CD14-positive monocyte (primary cell): ENCODE measurements around the gene ZFYVE21. TPM values are rescaled to one million over a fixed set of nuclear protein-coding genes. Genes with fewer than 3 reads are reported as not detected.
A peak's percentile ranks its signal among the peaks of the same experiment; 100 is the strongest.

Experiments used
- DNase-seq, 3 donors: peaks; one replicate each; pipeline ENCODE4 v3.0.0-alpha.2; 2011 to 2022
- H2AFZ ChIP-seq: 2 replicates; pipeline ENCODE4 v1.6.0; 2012; ENCODE audit warnings: mild to moderate bottlenecking, low read depth, low read length, inconsistent platforms; ENCODE audit not compliant: insufficient read depth, poor library complexity, severe bottlenecking
- H3K27ac ChIP-seq, 2 donors: 1 replicate in 1 of 2; 2 replicates in 1 of 2; pipeline ENCODE4 v1.5.1; 2012 to 2013; ENCODE audit warnings: low read length in 2 of 2, control low read depth in 1 of 2, inconsistent platforms in 1 of 2, low read depth in 1 of 2, mild to moderate bottlenecking in 1 of 2
- H3K27me3 ChIP-seq, 2 donors: one replicate each; pipeline versions ENCODE4 v1.6.0 to v1.6.1; 2011 to 2013; ENCODE audit warnings: low read length in 2 of 2; ENCODE audit not compliant: control insufficient read depth in 2 of 2, insufficient read depth in 2 of 2
- H3K36me3 ChIP-seq, 2 donors: replicated peaks in 1 of 2; 1 replicate in 1 of 2; 2 replicates in 1 of 2; pipeline versions ENCODE4 v1.5.1 to v1.6.1; 2012 to 2013; ENCODE audit warnings: low read length in 2 of 2, control low read depth in 1 of 2, inconsistent platforms in 1 of 2, mild to moderate bottlenecking in 1 of 2; ENCODE audit not compliant: insufficient read depth in 2 of 2, control insufficient read depth in 1 of 2
- H3K4me1 ChIP-seq, 2 donors: 1 replicate in 1 of 2; 2 replicates in 1 of 2; pipeline versions ENCODE4 v1.5.1 to v1.6.1; 2012 to 2013; ENCODE audit warnings: low read length in 2 of 2, control low read depth in 1 of 2, inconsistent platforms in 1 of 2, mild to moderate bottlenecking in 1 of 2, moderate library complexity in 1 of 2; ENCODE audit not compliant: insufficient read depth in 2 of 2, control insufficient read depth in 1 of 2
- H3K4me2 ChIP-seq: replicated peaks from 2 replicates; pipeline ENCODE3; 2012; ENCODE audit warnings: low read length, moderate library complexity, mild to moderate bottlenecking; ENCODE audit not compliant: poor library complexity, severe bottlenecking; ENCODE audit errors: extremely low read depth
- H3K4me3 ChIP-seq, 3 experiments: fragments of 200-600 bp in 1 of 3; sonication (generic) in 1 of 3; replicated peaks in 1 of 3; 1 replicate in 2 of 3; 2 replicates in 1 of 3; pipeline ENCODE4 v1.5.1; 2011 to 2013; ENCODE audit warnings: low read length in 3 of 3, mild to moderate bottlenecking in 3 of 3, control low read depth in 2 of 3, low read depth in 2 of 3, inconsistent platforms in 1 of 3, moderate library complexity in 1 of 3
- H3K79me2 ChIP-seq: 2 replicates; pipeline ENCODE4 v1.6.0; 2012; ENCODE audit warnings: mild to moderate bottlenecking, control low read depth, inconsistent platforms, low read length, moderate library complexity; ENCODE audit not compliant: insufficient read depth
- H3K9ac ChIP-seq: 2 replicates; pipeline ENCODE4 v1.6.0; 2017; ENCODE audit warnings: low read length, mild to moderate bottlenecking; ENCODE audit not compliant: insufficient read depth, poor library complexity, severe bottlenecking
- H3K9me3 ChIP-seq, 2 donors: replicated peaks in 1 of 2; 1 replicate in 1 of 2; 2 replicates in 1 of 2; pipeline versions ENCODE4 v1.5.1 to v1.6.1; 2012 to 2013; ENCODE audit warnings: low read length in 2 of 2, control low read depth in 1 of 2; ENCODE audit not compliant: control insufficient read depth in 1 of 2, insufficient read depth in 1 of 2
- H4K20me1 ChIP-seq: 2 replicates; pipeline ENCODE4 v1.6.0; 2012; ENCODE audit warnings: mild to moderate bottlenecking, low read length, control low read depth, moderate library complexity; ENCODE audit not compliant: insufficient read depth
- H3K27ac Mint-ChIP-seq, 7 donors: one replicate each; pipeline ENCODE4 v1.8.0; 2020; ENCODE audit warnings: mild to moderate bottlenecking in 7 of 7, mixed read lengths in 7 of 7, moderate library complexity in 6 of 7, inconsistent platforms in 2 of 7
- H3K27me3 Mint-ChIP-seq, 3 donors: one replicate each; pipeline ENCODE4 v1.8.0; 2021 to 2022; ENCODE audit warnings: low read depth in 3 of 3, mild to moderate bottlenecking in 3 of 3, mixed read lengths in 3 of 3, moderate library complexity in 3 of 3, inconsistent platforms in 1 of 3
- H3K36me3 Mint-ChIP-seq, 2 donors: one replicate each; pipeline ENCODE4 v1.8.0; 2020; ENCODE audit warnings: mixed read lengths in 2 of 2, inconsistent platforms in 1 of 2, mild to moderate bottlenecking in 1 of 2
- H3K4me1 Mint-ChIP-seq: one replicate; pipeline ENCODE4 v1.8.0; 2020; ENCODE audit warnings: mild to moderate bottlenecking, mixed read lengths
- H3K4me3 Mint-ChIP-seq, 2 donors: one replicate each; pipeline ENCODE4 v1.8.0; 2020; ENCODE audit warnings: mild to moderate bottlenecking in 2 of 2, mixed read lengths in 2 of 2, moderate library complexity in 1 of 2
- H3K9me3 Mint-ChIP-seq, 7 donors: one replicate each; pipeline ENCODE4 v1.8.0; 2020 to 2022; ENCODE audit warnings: mixed read lengths in 7 of 7, mild to moderate bottlenecking in 6 of 7, moderate library complexity in 6 of 7, inconsistent platforms in 2 of 7
- WGBS: methylation state at CpG from one replicate; pipeline ENCODE4 v1.1.5; 2013; ENCODE audit warnings: missing lambda C conversion rate; ENCODE audit not compliant: insufficient coverage; 5-methylcytosine and 5-hydroxymethylcytosine counted together
- intact Hi-C, 2 donors: fragments of 100-400 bp; cut with micrococcal nuclease; formaldehyde crosslinking; loops; one replicate each; pipeline versions ENCODE4 v1.15.0 to v1.15.1; 2023
- polyA plus RNA-seq, 3 donors: library from polyadenylated mRNA; depleted of rRNA in 1 of 3; unstranded in 2 of 3; stranded (reverse) in 1 of 3; fragments of 300-500 nt in 2 of 3; fragments of >200 nt in 1 of 3; fragmentation: Illumina TruSeq in 2 of 3; gene quantifications; 1 replicate in 2 of 3; 2 replicates in 1 of 3; pipeline ENCODE4 v1.2.3, GENCODE V29; 2012 to 2021
- TF ChIP-seq, protein P1 (sequence below): fragments of 200-600 bp; IDR thresholded peaks from one replicate; pipeline ENCODE4 v1.8.0; 2022; ENCODE audit warnings: antibody characterized with exemption, mild to moderate bottlenecking

Gene ZFYVE21
- polyA plus RNA-seq, 3 donors = 22.1 to 36.5 (median 33.1) TPM

- H3K27ac Mint-ChIP-seq = peak overlapping the region in 1 of 7 donors; percentile 35
- Histone ChIP-seq H4K20me1 (peaks cover 10% of the 10 kb centered on the region), H3K9ac (no peak overlapping the region), H3K27me3 (no peaks in the 10 kb centered on the region), H3K4me2 (no peak overlapping the region), H3K27ac (no peak overlapping the region), H3K9me3 (no peaks in the 10 kb centered on the region), H2AFZ (no peak overlapping the region), H3K79me2 (no peaks in the 10 kb centered on the region), H3K4me3 (no peak overlapping the region), H3K4me1 (peaks cover 5 to 9% of the 10 kb centered on the region in 2 donors), H3K36me3 (peaks cover 31 to 64% of the 10 kb centered on the region in 2 donors)
- DNase-seq = no peak
- intact Hi-C loops = no loop called here
- H3K36me3 Mint-ChIP-seq = peaks cover 30 to 58% of the 10 kb centered on the region in 2 donors
- no peaks in the 10 kb centered on the region for H3K9me3 Mint-ChIP-seq
- WGBS = 85% methylated on average over 24 of the region's 28 CpGs
- TF ChIP-seq, protein P1, sequence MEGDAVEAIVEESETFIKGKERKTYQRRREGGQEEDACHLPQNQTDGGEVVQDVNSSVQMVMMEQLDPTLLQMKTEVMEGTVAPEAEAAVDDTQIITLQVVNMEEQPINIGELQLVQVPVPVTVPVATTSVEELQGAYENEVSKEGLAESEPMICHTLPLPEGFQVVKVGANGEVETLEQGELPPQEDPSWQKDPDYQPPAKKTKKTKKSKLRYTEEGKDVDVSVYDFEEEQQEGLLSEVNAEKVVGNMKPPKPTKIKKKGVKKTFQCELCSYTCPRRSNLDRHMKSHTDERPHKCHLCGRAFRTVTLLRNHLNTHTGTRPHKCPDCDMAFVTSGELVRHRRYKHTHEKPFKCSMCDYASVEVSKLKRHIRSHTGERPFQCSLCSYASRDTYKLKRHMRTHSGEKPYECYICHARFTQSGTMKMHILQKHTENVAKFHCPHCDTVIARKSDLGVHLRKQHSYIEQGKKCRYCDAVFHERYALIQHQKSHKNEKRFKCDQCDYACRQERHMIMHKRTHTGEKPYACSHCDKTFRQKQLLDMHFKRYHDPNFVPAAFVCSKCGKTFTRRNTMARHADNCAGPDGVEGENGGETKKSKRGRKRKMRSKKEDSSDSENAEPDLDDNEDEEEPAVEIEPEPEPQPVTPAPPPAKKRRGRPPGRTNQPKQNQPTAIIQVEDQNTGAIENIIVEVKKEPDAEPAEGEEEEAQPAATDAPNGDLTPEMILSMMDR = no peak
- no peak overlapping the region for H3K4me3 Mint-ChIP-seq
- H3K27me3 Mint-ChIP-seq = peaks cover 0 to 4% (median 3%) of the 10 kb centered on the region in 3 donors
- peaks cover 30% of the 10 kb centered on the region for H3K4me1 Mint-ChIP-seq
These were observed 9.9 kb upstream of the ZFYVE21 start for GRCh38 chr14:103705504-103706284.

GRCh38 chr14:103706551-103707328, 8.9 kb upstream of the ZFYVE21 start:
- Histone ChIP-seq H3K9me3 (no peaks in the 10 kb centered on the region), H3K27me3 (no peaks in the 10 kb centered on the region), H3K79me2 (no peaks in the 10 kb centered on the region), H2AFZ (no peak overlapping the region), H3K9ac (no peak overlapping the region), H3K36me3 (peaks cover 28 to 59% of the 10 kb centered on the region in 2 donors), H3K27ac (no peak overlapping the region), H3K4me2 (no peak overlapping the region), H3K4me1 (peaks cover 5 to 9% of the 10 kb centered on the region in 2 donors), H4K20me1 (peaks cover 8% of the 10 kb centered on the region), H3K4me3 (no peak overlapping the region)
- TF ChIP-seq, protein P1 = no peak
- 97% methylated on average over 37 of the region's 41 CpGs for WGBS
- Mint-ChIP-seq H3K27ac (no peak overlapping the region), H3K9me3 (no peaks in the 10 kb centered on the region), H3K27me3 (peaks cover 0 to 4% (median 3%) of the 10 kb centered on the region in 3 donors), H3K4me1 (peaks cover 26% of the 10 kb centered on the region), H3K36me3 (peaks cover 30 to 53% of the 10 kb centered on the region in 2 donors), H3K4me3 (no peak overlapping the region)
- intact Hi-C loops = no loop called here
- no peak for DNase-seq
